CD4-positive, alpha-beta T cell treated with Interleukin-6 for 4 hours (primary cell): ENCODE measurements around the gene GSE1.

Experiments
- DNase-seq: peaks from one replicate; pipeline ENCODE4 v3.0.0-alpha.2; 2020; ENCODE audit warnings: mixed read lengths

GSE1 gene

DNA sequence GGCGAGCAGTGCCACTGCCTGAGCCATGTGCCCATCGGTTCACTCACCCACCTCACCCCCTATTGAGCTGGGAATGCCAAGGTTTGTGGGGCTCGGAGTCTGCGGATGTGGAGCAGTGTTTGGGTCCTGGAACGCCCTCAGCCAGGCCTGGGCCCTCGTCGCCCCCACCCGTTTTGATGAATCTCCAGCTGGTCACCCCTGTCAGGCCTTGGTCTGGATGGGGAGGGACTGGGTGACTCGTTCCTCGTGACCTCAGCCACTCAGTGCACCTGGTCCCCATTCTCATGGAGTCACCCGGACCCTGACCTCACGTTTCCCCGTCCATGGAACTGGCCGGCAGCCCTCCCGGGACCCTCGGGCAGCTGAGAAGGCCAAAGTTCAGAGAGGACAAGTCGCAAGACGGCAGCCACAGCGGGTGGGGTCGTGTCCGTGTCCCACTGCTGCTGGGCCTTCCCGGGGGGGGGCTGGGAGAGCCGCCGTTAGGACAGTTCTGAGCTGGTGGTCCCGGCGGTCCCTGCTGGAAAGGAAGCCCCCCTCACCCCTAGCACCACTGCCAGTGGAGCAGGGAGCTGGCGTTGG lies 23.2 kb downstream of the GSE1 start:
- DNase-seq: no peak

DNA sequence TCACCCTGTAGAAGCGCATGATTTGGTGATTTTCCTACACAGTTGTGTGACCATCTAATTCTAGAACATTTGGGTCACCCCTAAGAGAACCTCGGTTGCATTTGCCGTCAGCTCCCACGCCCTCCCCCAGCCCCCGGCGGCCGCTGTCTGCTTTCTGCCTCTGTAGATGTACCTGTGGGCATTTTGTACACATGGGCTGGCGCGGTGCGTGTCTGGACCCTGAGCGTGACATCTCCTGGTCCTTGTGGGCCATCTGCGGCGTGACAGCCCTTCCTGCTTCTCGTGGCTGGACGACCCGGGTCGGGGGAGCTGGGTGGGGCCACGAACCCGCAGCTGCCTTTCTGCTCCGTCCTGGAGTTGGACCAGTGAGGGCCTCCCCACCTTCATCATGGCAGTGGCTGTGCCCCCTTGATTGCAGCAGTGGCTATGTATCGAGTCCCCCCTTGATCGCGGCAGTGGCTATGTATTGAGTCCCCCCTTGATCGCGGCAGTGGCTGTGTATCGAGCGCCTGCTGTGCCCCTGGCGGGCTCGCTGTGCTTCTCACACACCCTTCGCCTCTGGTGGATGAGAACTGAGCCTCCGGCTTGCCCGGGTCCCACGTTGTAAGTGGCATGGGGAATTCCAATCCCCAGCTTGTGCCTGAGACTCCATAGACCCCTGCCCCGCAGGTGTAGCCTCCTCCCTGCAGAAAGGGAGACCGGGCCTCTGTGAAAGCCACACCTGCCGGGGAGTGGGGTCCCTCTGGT lies 24.1 kb downstream of the GSE1 start:
- DNase-seq: no peak

GRCh38 chr16:85637808-85638647 lies 24.9 kb downstream of the GSE1 start:
- DNase-seq: no peak

- DNase-seq: no peak
Observed at GRCh38 chr16:85638695-85639409, 25.7 kb downstream of the GSE1 start.

- no peak for DNase-seq
Observed at GRCh38 chr16:85639529-85640253, 26.6 kb downstream of the GSE1 start.

GRCh38 chr16:85640254-85640558 lies 27.1 kb downstream of the GSE1 start:
- DNase-seq: no peak

DNA sequence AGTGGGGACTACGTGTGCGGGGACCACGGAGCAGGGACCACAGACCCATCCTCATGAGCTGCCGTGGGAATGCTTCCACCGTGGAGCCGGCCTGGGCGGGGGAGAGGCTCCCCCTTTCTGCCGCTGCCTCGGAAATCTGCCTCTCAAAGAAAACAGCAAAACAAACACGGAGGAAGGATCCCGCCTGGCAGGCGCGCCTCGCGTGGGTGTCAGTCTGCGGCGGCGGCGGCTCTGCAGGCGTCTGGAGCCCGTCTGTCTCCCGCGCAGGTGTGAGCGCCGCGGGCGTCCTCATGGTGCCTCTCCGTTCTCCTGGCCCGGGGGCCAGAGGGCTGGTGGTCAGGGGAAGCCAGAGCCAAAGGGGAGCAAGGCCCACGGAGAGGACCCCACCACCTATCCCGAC lies 27.5 kb downstream of the GSE1 start:
- no peak for DNase-seq

DNA sequence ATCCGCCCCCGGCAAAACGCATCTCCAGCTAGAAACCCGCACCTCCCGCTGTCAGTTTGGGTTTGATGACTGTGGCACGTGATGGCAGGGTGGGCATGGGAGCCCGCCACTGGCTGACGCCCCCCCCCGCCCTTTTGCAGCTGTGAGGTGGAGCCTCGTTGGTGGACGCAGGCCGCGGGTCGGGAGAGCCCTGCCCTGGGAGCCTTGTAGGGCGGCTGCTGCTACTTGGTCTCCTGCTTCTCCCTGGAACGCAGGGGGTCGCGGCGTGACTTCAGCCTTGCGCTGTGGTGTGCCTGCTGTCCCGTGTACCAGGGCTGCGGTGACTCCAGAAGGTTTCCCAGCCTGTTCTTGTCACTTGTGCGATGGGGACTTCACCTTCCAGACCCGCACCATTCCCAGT lies 28.2 kb downstream of the GSE1 start:
- DNase-seq: no peak

DNA sequence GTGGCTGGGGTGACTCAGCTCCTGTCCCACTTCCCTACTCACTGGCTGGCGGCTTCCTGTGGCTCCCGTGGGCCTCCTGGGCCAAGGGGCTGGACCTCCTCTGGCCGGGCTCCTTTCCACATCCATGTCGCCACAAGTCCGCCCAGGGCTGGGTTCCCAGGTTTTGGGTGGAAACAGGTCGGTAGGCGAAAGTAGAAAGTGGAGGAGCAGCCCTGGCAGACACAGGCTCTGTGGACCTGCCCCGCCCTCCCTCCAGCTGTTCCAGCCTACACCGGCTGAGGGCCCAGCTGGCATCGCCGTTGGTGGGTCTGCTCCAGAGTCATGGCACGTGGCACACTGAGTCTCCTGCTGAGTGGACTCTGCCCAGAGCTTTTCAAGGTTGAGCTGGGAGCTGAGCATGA lies 28.7 kb downstream of the GSE1 start:
- no peak for DNase-seq

- no peak for DNase-seq
Observed at GRCh38 chr16:85642762-85643358, 29.7 kb downstream of the GSE1 start.

- no peak for DNase-seq
Observed at GRCh38 chr16:85643631-85644030, 30.5 kb downstream of the GSE1 start.

DNA sequence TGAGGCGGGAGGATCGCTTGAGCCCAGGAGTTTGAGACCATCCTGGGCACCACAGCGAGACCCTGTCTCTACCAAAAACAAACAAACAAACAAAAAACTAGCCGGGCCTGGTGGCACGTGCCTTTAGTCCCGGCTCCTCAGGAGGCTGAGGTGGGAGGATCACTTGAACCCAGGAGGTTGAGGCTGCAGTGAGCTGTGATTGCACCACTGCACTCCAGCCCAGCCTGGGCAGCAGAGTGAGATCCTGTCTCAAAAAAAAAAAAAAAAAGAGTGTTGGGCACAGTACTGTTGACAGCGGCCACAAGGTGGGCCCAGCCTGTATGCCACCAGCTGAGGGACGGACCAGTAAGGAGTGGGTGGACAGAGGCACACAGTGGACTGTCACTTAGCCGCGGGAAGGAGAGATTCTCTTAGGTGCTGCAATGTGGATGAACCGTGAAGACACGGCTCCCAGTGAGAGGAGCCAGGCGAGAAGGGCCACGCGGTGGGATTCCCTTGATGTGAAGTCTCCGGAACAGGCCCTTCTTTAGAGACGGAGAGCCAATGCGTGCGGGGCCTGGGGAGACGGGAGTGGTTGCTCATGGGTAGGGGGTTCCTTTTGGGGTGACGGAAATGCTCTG lies 31.1 kb downstream of the GSE1 start:
- DNase-seq: no peak

- DNase-seq: no peak
Observed at GRCh38 chr16:85645021-85645589, 32.0 kb downstream of the GSE1 start.

DNA sequence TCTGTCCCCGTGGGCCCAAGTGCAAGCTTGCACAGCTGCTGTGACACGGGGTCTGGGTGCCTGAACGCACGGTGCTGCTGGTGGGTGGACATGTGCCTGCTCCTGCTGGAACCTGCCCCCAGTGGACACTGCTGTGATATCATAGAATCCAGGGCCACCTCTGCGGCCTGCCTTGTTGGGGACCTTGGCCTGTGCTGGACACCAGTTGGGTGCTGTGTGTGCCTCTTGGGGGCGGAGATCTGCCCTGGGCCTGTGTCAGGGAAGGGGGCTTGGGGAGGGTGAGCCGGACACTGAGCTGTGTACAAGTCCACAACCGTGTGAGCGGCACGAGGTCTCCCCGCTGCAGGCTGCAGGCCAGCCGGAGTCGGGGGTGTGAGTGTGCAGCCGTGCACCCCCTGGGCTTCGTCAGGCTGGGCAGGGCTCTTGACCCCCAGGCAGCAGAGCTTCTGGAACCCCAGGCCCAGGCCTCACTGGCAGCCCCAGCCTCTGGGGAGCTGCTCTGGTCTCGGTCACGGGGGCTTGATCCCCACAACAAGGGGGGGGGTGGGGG lies 33.3 kb downstream of the GSE1 start:
- no peak for DNase-seq

DNA sequence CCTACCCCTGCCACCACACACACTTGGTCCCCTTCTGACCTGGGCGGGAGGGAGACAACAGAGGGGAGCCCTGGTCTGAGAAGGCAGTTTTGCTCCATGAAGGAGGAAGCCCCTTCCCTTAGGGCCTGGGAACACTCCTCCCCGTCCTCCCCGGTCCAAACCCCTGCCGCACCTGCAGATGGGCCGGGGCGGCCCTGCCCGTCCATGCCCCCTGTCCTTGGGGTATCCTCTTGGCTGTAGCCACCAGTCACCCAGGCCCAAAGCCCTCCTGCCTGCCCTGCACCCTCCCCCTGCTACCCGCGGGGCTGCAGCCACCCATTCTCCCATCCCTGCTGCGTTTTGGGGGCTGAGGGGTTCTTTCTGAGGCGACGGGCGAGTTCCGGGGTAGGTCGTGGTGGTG lies 33.9 kb downstream of the GSE1 start:
- no peak for DNase-seq

DNA sequence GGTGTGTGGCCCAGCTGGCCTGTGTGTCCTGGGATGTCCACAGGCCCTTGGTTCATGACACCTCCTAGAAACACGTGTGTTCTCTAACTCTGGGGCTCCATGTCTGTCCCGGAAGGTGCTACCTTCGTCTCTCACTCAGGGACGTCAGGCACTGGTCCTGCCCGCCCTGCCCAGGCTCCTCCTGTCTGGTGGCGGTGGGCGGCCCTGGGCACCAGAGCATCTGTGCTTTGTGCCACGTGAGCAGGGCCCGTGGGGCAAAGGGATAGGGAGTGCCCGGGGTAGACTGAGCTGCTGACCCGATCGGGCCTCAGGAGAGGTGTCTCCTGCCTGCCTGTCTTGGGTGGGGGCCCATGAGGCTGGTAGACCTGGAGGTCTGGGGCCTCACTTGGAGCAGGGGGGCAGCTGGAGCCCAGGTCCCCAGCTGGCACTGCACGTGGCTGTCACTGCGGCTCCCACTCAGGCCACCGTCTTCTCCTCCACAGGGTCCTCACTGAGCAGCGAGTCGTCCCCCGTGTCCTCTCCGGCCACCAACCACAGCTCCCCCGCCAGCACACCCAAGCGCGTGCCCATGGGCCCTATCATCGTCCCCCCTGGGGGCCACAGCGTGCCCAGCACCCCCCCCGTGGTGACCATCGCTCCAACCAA lies 35.1 kb downstream of the GSE1 start:
- DNase-seq: no peak

DNA sequence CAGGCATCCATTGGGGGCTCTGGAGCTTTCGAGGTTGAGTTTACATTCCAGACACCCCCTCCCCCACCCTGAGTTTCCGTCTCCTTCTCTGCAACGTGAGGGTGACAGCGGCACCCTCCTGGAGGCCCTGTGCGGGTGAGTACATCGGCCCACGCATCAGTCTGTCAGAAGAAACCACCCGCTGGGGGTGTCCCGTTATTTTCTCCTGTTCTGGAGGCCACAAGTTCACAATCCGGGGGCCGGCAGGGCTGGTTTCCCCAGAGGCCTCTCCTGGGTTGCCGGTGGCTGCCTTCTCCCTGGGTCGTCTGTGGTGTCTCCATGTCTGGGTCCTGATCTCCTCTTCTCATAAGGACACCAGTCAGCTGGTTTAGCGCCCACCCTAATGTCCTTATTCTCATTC lies 35.7 kb downstream of the GSE1 start:
- no peak for DNase-seq

GRCh38 chr16:85649411-85650134 lies 36.5 kb downstream of the GSE1 start:
- DNase-seq: no peak

DNA sequence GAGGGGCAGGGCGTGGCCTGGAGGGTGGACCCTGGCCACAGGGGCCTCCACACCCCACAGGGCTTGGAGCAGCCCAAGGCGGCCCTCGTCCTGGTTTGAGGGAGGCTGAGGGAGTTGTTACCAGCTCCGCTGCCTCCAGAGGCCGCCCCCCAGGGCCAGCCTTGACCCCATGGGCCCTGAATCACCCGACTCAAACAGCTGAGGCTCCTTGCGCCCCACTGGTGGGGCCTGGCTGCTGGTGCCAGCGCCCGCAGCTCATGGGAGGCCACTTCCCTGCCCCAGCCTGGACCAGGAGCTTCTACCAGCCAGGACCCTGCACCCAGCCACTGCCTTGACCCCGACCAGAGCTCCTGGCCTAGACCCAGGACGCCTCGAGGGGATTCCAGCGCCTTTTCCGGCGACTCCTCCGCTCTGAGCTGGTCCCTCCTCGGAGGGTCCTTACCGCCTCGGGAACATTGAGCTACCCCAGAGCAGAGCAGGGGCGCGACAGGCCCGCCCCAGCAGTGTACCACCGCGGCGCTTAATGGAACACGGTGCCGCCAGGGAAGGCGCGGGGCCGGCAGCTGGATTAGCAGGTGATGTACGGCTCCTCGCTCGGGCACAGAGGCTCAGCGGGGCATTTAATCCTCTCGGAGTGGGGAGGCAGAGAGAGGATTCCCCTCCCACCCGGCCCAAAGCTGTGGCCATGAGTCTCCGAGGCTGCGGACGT lies 37.2 kb downstream of the GSE1 start:
- DNase-seq: no peak
